Naive B cell (primary cell): ENCODE data around the gene FASLG. TPM values are rescaled to one million over a fixed set of nuclear protein-coding genes. Genes with fewer than 3 reads are reported as not detected.
"Not testable (repeated sequence)": the region's sequence is repeated elsewhere in the genome, so short reads cannot be mapped to it uniquely, and the experiment has no call there.

ENCODE experiments used
- ATAC-seq, 2 donors: fragments of 150-1000 bp; cut with Tn5 transposase; 2 replicates each; pipeline ENCODE4 v1.10.0; 2021; ENCODE audit warnings: low read depth in 2 of 2, mild to moderate bottlenecking in 2 of 2, moderate library complexity in 2 of 2
- DNase-seq: peaks from one replicate; pipeline ENCODE4 v3.0.0; 2022
- H3K27ac Mint-ChIP-seq, 6 donors: one replicate each; pipeline ENCODE4 v1.8.0; 2020 to 2022; ENCODE audit warnings: mild to moderate bottlenecking in 6 of 6, mixed read lengths in 6 of 6, moderate library complexity in 5 of 6, inconsistent platforms in 2 of 6
- H3K27me3 Mint-ChIP-seq, 3 donors: one replicate each; pipeline ENCODE4 v1.8.0; 2021 to 2022; ENCODE audit warnings: mixed read lengths in 3 of 3, mild to moderate bottlenecking in 1 of 3
- H3K36me3 Mint-ChIP-seq, 2 donors: one replicate each; pipeline ENCODE4 v1.8.0; 2020 to 2022; ENCODE audit warnings: mixed read lengths in 2 of 2, inconsistent platforms in 1 of 2, mild to moderate bottlenecking in 1 of 2
- H3K4me1 Mint-ChIP-seq, 3 donors: one replicate each; pipeline ENCODE4 v1.8.0; 2020 to 2022; ENCODE audit warnings: mixed read lengths in 3 of 3, inconsistent platforms in 1 of 3, mild to moderate bottlenecking in 1 of 3, moderate library complexity in 1 of 3
- H3K4me3 Mint-ChIP-seq, 8 donors: one replicate each; pipeline ENCODE4 v1.8.0; 2020 to 2022; ENCODE audit warnings: mild to moderate bottlenecking in 8 of 8, mixed read lengths in 8 of 8, moderate library complexity in 8 of 8, inconsistent platforms in 2 of 8
- H3K9me3 Mint-ChIP-seq, 7 donors: one replicate each; pipeline ENCODE4 v1.8.0; 2020 to 2022; ENCODE audit warnings: mixed read lengths in 7 of 7, mild to moderate bottlenecking in 5 of 7, inconsistent platforms in 2 of 7, moderate library complexity in 1 of 7
- polyA plus RNA-seq, 6 donors: library from polyadenylated mRNA; unstranded; fragments of 300-500 nt; fragmentation: Illumina TruSeq; gene quantifications; one replicate each; pipeline ENCODE4 v1.2.3, GENCODE V29; 2021; ENCODE audit warnings: low read depth in 6 of 6

Gene FASLG
- polyA plus RNA-seq, 6 donors from 2014 or later = not detected

- no peak overlapping the region for H3K4me3 Mint-ChIP-seq
- ATAC-seq = no peak
- peaks cover 0 to 3% (median 0%) of the 10 kb centered on the region in 7 donors for H3K9me3 Mint-ChIP-seq
- H3K36me3 Mint-ChIP-seq = no peaks in the 10 kb centered on the region
- no peaks in the 10 kb centered on the region for H3K4me1 Mint-ChIP-seq
- H3K27me3 Mint-ChIP-seq = no peaks in the 10 kb centered on the region
- H3K27ac Mint-ChIP-seq = no peak overlapping the region
- no peak for DNase-seq
Measured at GRCh38 chr1:172674831-172675613, 16.1 kb downstream of the FASLG start.

GRCh38 chr1:172679000-172679772 is 20.3 kb downstream of the FASLG start:
- H3K4me3 Mint-ChIP-seq = no peak overlapping the region
- no peak overlapping the region for H3K27ac Mint-ChIP-seq
- ATAC-seq (no peak), DNase-seq (no peak)
- H3K4me1 Mint-ChIP-seq = no peaks in the 10 kb centered on the region
- no peaks in the 10 kb centered on the region for H3K36me3 Mint-ChIP-seq
- no peaks in the 10 kb centered on the region for H3K9me3 Mint-ChIP-seq
- no peaks in the 10 kb centered on the region for H3K27me3 Mint-ChIP-seq

- Mint-ChIP-seq H3K36me3 (no peaks in the 10 kb centered on the region), H3K27me3 (no peaks in the 10 kb centered on the region), H3K4me1 (no peaks in the 10 kb centered on the region), H3K27ac (no peak overlapping the region), H3K4me3 (no peak overlapping the region), H3K9me3 (peaks cover 0 to 2% (median 0%) of the 10 kb centered on the region in 7 donors)
- no peak for ATAC-seq
- DNase-seq = no peak
Measured at GRCh38 chr1:172680244-172680643, 21.3 kb downstream of the FASLG start.

- peaks cover 0 to 2% (median 0%) of the 10 kb centered on the region in 7 donors for H3K9me3 Mint-ChIP-seq
- DNase-seq (no peak), ATAC-seq (no peak)
- no peaks in the 10 kb centered on the region for H3K4me1 Mint-ChIP-seq
- H3K27ac Mint-ChIP-seq = no peak overlapping the region
- H3K36me3 Mint-ChIP-seq = no peaks in the 10 kb centered on the region
- no peak overlapping the region for H3K4me3 Mint-ChIP-seq
- H3K27me3 Mint-ChIP-seq = no peaks in the 10 kb centered on the region
Measured at GRCh38 chr1:172680733-172681275, 21.9 kb downstream of the FASLG start.

GRCh38 chr1:172682812-172683211 is 23.9 kb downstream of the FASLG start:
- Mint-ChIP-seq H3K27ac (no peak overlapping the region), H3K36me3 (no peaks in the 10 kb centered on the region), H3K9me3 (peaks cover 0 to 4% (median 0%) of the 10 kb centered on the region in 7 donors), H3K27me3 (peaks cover 0 to 8% (median 0%) of the 10 kb centered on the region in 3 donors), H3K4me1 (no peaks in the 10 kb centered on the region), H3K4me3 (no peak overlapping the region)
- ATAC-seq = no peak
- no peak for DNase-seq

GRCh38 chr1:172686143-172686542 is 27.2 kb downstream of the FASLG start:
- no peaks in the 10 kb centered on the region for H3K4me1 Mint-ChIP-seq
- no peak overlapping the region for H3K4me3 Mint-ChIP-seq
- H3K36me3 Mint-ChIP-seq = no peaks in the 10 kb centered on the region
- H3K27ac Mint-ChIP-seq = no peak overlapping the region
- no peak for ATAC-seq
- no peak for DNase-seq
- H3K9me3 Mint-ChIP-seq = peaks cover 0 to 4% (median 0%) of the 10 kb centered on the region in 7 donors
- H3K27me3 Mint-ChIP-seq = peaks cover 0 to 17% (median 0%) of the 10 kb centered on the region in 3 donors

GRCh38 chr1:172688428-172689085 is 29.7 kb downstream of the FASLG start:
- H3K9me3 Mint-ChIP-seq, H3K27ac Mint-ChIP-seq, ATAC-seq: not testable (repeated sequence)

GRCh38 chr1:172690925-172691324 is 32.0 kb downstream of the FASLG start:
- peaks cover 0 to 17% (median 0%) of the 10 kb centered on the region in 3 donors for H3K27me3 Mint-ChIP-seq
- not testable (repeated sequence) for H3K27ac Mint-ChIP-seq, H3K4me3 Mint-ChIP-seq, H3K9me3 Mint-ChIP-seq, DNase-seq, H3K36me3 Mint-ChIP-seq, ATAC-seq, H3K4me1 Mint-ChIP-seq

More at GRCh38 chr1:172688428-172689085, 29.7 kb downstream of the FASLG start:
- H3K4me3 Mint-ChIP-seq, DNase-seq, H3K36me3 Mint-ChIP-seq, H3K4me1 Mint-ChIP-seq: not testable (repeated sequence)
- H3K27me3 Mint-ChIP-seq = peaks cover 0 to 17% (median 0%) of the 10 kb centered on the region in 3 donors

- DNase-seq (peak; percentile 30), ATAC-seq (peak; percentile 83 to 87)
- no peaks in the 10 kb centered on the region for H3K36me3 Mint-ChIP-seq
- H3K27ac Mint-ChIP-seq = peak overlapping the region; percentile 88 to 96 (median 95)
- H3K4me3 Mint-ChIP-seq = peak overlapping the region in 7 of 8 donors; percentile 35 to 85 (median 73)
- H3K9me3 Mint-ChIP-seq = peaks cover 0 to 5% (median 0%) of the 10 kb centered on the region in 7 donors
- peaks cover 21 to 33% (median 27%) of the 10 kb centered on the region in 3 donors for H3K4me1 Mint-ChIP-seq
- no peaks in the 10 kb centered on the region for H3K27me3 Mint-ChIP-seq
Measured at GRCh38 chr1:172697534-172698002, 38.7 kb downstream of the FASLG start.

- H3K9me3 Mint-ChIP-seq = peaks cover 0 to 5% (median 0%) of the 10 kb centered on the region in 7 donors
- no peaks in the 10 kb centered on the region for H3K36me3 Mint-ChIP-seq
- H3K27ac Mint-ChIP-seq = peak overlapping the region; percentile 88 to 96 (median 95)
- peak overlapping the region in 5 of 8 donors; percentile 35 to 85 (median 75) for H3K4me3 Mint-ChIP-seq
- peaks cover 21 to 33% (median 27%) of the 10 kb centered on the region in 3 donors for H3K4me1 Mint-ChIP-seq
- H3K27me3 Mint-ChIP-seq = no peaks in the 10 kb centered on the region
- ATAC-seq (no peak), DNase-seq (no peak)
Measured at GRCh38 chr1:172698224-172698623, 39.3 kb downstream of the FASLG start.

- peak overlapping the region; percentile 3 to 75 (median 48) for H3K4me3 Mint-ChIP-seq
- H3K27ac Mint-ChIP-seq = peak overlapping the region; percentile 37 to 96 (median 90)
- H3K4me1 Mint-ChIP-seq = peaks cover 21 to 33% (median 27%) of the 10 kb centered on the region in 3 donors
- H3K36me3 Mint-ChIP-seq = no peaks in the 10 kb centered on the region
- ATAC-seq (peak; percentile 38 to 49), DNase-seq (no peak)
- no peaks in the 10 kb centered on the region for H3K27me3 Mint-ChIP-seq
- H3K9me3 Mint-ChIP-seq = peaks cover 0 to 5% (median 0%) of the 10 kb centered on the region in 7 donors
Measured at GRCh38 chr1:172699111-172699510, 40.2 kb downstream of the FASLG start.

GRCh38 chr1:172699695-172700227 is 40.9 kb downstream of the FASLG start:
- Mint-ChIP-seq H3K27ac (peak overlapping the region in 4 of 6 donors; percentile 5 to 94 (median 18)), H3K4me1 (peaks cover 21 to 33% (median 27%) of the 10 kb centered on the region in 3 donors), H3K36me3 (no peaks in the 10 kb centered on the region), H3K4me3 (peak overlapping the region in 2 of 8 donors; percentile 52), H3K9me3 (peaks cover 0 to 5% (median 0%) of the 10 kb centered on the region in 7 donors), H3K27me3 (no peaks in the 10 kb centered on the region)
- DNase-seq (no peak), ATAC-seq (no peak)
